HEK293 (cell line): ENCODE measurements around the gene UNK.

Source experiments
- CTCF ChIP-seq: fragments of 450-650 bp; formaldehyde crosslinking; IDR thresholded peaks from 2 replicates; pipeline ENCODE4 v1.5.1; 2016; ENCODE audit warnings: missing biosample characterization, missing genetic modification characterization
- REPIN1 ChIP-seq: fragments of 450-650 bp; formaldehyde crosslinking; IDR thresholded peaks from 2 replicates; pipeline ENCODE4 v1.5.1; 2017; ENCODE audit warnings: missing biosample characterization, missing genetic modification characterization, low read depth
- TRIM28 ChIP-seq: IDR thresholded peaks from 2 replicates; pipeline ENCODE4 v1.6.1; 2011; ENCODE audit warnings: low read length, control low read depth, borderline replicate concordance
- ZIC2 ChIP-seq: fragments of 450-650 bp; formaldehyde crosslinking; IDR thresholded peaks from 2 replicates; pipeline ENCODE4 v1.5.1; 2016; ENCODE audit warnings: missing biosample characterization, missing genetic modification characterization
- ZNF146 ChIP-seq: fragments of 450-650 bp; formaldehyde crosslinking; IDR thresholded peaks from 2 replicates; pipeline ENCODE4 v1.5.1; 2016; ENCODE audit warnings: missing biosample characterization, missing genetic modification characterization
- ZNF292 ChIP-seq: fragments of 450-650 bp; formaldehyde crosslinking; IDR thresholded peaks from 2 replicates; pipeline ENCODE4 v1.5.1; 2016; ENCODE audit warnings: low read depth, missing biosample characterization, missing genetic modification characterization, borderline replicate concordance
- ZNF558 ChIP-seq: fragments of 450-650 bp; formaldehyde crosslinking; IDR thresholded peaks from 2 replicates; pipeline ENCODE4 v1.5.1; 2016; ENCODE audit warnings: missing biosample characterization, missing genetic modification characterization
- ZNF639 ChIP-seq: fragments of 450-650 bp; formaldehyde crosslinking; IDR thresholded peaks from 2 replicates; pipeline ENCODE4 v1.5.1; 2016; ENCODE audit warnings: missing biosample characterization, missing genetic modification characterization

GRCh38 chr17:75795820-75796607, 11.4 kb downstream of the UNK start:
- TF ChIP-seq CTCF (tag by site-specific recombination) (no peak), ZNF558 (tag by site-specific recombination) (no peak), ZIC2 (tag by site-specific recombination) (no peak), TRIM28 (no peak), ZNF146 (tag by site-specific recombination) (no peak), ZNF639 (no peak), ZNF292 (tag by site-specific recombination) (no peak), REPIN1 (tag by site-specific recombination) (no peak)
